Measurements from ENCODE around the gene ANKMY2.
"Not testable (repeated sequence)": the region's sequence is repeated elsewhere in the genome, so short reads cannot be mapped to it uniquely, and the experiment has no call there.

ANKMY2 gene

GRCh38 chr7:16634271-16634738 is 11.2 kb downstream of the ANKMY2 start:
- DNase-seq (ENCODE audit: insufficient read length, low spot score) (no peak), FAIRE-seq (no peak)

GRCh38 chr7:16630654-16631053 is 14.9 kb downstream of the ANKMY2 start:
- FAIRE-seq (no peak), DNase-seq (ENCODE audit: insufficient read length, low spot score) (no peak)

GRCh38 chr7:16627236-16627635 is 18.3 kb downstream of the ANKMY2 start:
- no peak for DNase-seq (ENCODE audit: insufficient read length, low spot score)
- no peak for FAIRE-seq

- no peak for DNase-seq (ENCODE audit: insufficient read length, low spot score)
- FAIRE-seq: no peak
Observed at GRCh38 chr7:16626388-16626787, 19.2 kb downstream of the ANKMY2 start.

GRCh38 chr7:16619979-16620408 is 25.6 kb downstream of the ANKMY2 start:
- DNase-seq (ENCODE audit: insufficient read length, low spot score) (no peak), FAIRE-seq (no peak)

- DNase-seq (ENCODE audit: insufficient read length, low spot score) (no peak), FAIRE-seq (no peak)
Observed at GRCh38 chr7:16616542-16616941, 29.0 kb downstream of the ANKMY2 start.

- FAIRE-seq: no peak
- DNase-seq (ENCODE audit: insufficient read length, low spot score): no peak
Observed at GRCh38 chr7:16616122-16616521, 29.4 kb downstream of the ANKMY2 start.

- no peak for DNase-seq (ENCODE audit: insufficient read length, low spot score)
- no peak for FAIRE-seq
Observed at GRCh38 chr7:16615228-16615627, 30.3 kb downstream of the ANKMY2 start.

GRCh38 chr7:16611711-16612110 is 33.8 kb downstream of the ANKMY2 start:
- DNase-seq (ENCODE audit: insufficient read length, low spot score): no peak
- no peak for FAIRE-seq

GRCh38 chr7:16609842-16610450 is 35.6 kb downstream of the ANKMY2 start:
- FAIRE-seq: no peak
- DNase-seq (ENCODE audit: insufficient read length, low spot score): no peak

- FAIRE-seq (no peak), DNase-seq (ENCODE audit: insufficient read length, low spot score) (no peak)
Observed at GRCh38 chr7:16606704-16607103, 38.9 kb downstream of the ANKMY2 start.

- no peak for DNase-seq (ENCODE audit: insufficient read length, low spot score)
- no peak for FAIRE-seq
Observed at GRCh38 chr7:16604054-16604453, 41.5 kb downstream of the ANKMY2 start.

GRCh38 chr7:16603633-16604032 is 41.9 kb downstream of the ANKMY2 start:
- FAIRE-seq (no peak), DNase-seq (ENCODE audit: insufficient read length, low spot score) (no peak)

- no peak for DNase-seq (ENCODE audit: insufficient read length, low spot score)
Observed at GRCh38 chr7:16599860-16600259, 45.7 kb downstream of the ANKMY2 start.

GRCh38 chr7:16598015-16598414 is 47.5 kb downstream of the ANKMY2 start:
- FAIRE-seq (no peak), DNase-seq (ENCODE audit: insufficient read length, low spot score) (no peak)

More at GRCh38 chr7:16599860-16600259, 45.7 kb downstream of the ANKMY2 start:
- no peak for FAIRE-seq

- not testable (repeated sequence) for DNase-seq (ENCODE audit: insufficient read length, low spot score)
Observed at GRCh38 chr7:16595596-16595995, 50.0 kb downstream of the ANKMY2 start.

GRCh38 chr7:16594676-16595075 is 50.9 kb downstream of the ANKMY2 start:
- no peak for FAIRE-seq
- no peak for DNase-seq (ENCODE audit: insufficient read length, low spot score)

More at GRCh38 chr7:16595596-16595995, 50.0 kb downstream of the ANKMY2 start:
- not testable (repeated sequence) for FAIRE-seq

GRCh38 chr7:16594061-16594460 is 51.5 kb downstream of the ANKMY2 start:
- FAIRE-seq (no peak), DNase-seq (ENCODE audit: insufficient read length, low spot score) (no peak)

- no peak for FAIRE-seq
- DNase-seq (ENCODE audit: insufficient read length, low spot score): no peak
Observed at GRCh38 chr7:16592395-16592794, 53.2 kb downstream of the ANKMY2 start.

- FAIRE-seq (no peak), DNase-seq (ENCODE audit: insufficient read length, low spot score) (no peak)
Observed at GRCh38 chr7:16590424-16590823, 55.1 kb downstream of the ANKMY2 start.

- FAIRE-seq: no peak
- DNase-seq (ENCODE audit: insufficient read length, low spot score): no peak
Observed at GRCh38 chr7:16589881-16590280, 55.7 kb downstream of the ANKMY2 start.

GRCh38 chr7:16587790-16588189 is 57.8 kb downstream of the ANKMY2 start:
- DNase-seq (ENCODE audit: insufficient read length, low spot score) (no peak), FAIRE-seq (no peak)

GRCh38 chr7:16587129-16587528 is 58.4 kb downstream of the ANKMY2 start:
- DNase-seq (ENCODE audit: insufficient read length, low spot score) (no peak), FAIRE-seq (no peak)
